GM12801 (cell line): Measurements from ENCODE around the gene MANSC4.

Source experiments
- TF ChIP-seq, protein P1 (sequence below): IDR thresholded peaks from one replicate; pipeline ENCODE4 v1.5.1; 2011; ENCODE audit warnings: control low read depth; ENCODE audit not compliant: insufficient read length; ENCODE audit errors: extremely low read depth

Gene MANSC4

DNA sequence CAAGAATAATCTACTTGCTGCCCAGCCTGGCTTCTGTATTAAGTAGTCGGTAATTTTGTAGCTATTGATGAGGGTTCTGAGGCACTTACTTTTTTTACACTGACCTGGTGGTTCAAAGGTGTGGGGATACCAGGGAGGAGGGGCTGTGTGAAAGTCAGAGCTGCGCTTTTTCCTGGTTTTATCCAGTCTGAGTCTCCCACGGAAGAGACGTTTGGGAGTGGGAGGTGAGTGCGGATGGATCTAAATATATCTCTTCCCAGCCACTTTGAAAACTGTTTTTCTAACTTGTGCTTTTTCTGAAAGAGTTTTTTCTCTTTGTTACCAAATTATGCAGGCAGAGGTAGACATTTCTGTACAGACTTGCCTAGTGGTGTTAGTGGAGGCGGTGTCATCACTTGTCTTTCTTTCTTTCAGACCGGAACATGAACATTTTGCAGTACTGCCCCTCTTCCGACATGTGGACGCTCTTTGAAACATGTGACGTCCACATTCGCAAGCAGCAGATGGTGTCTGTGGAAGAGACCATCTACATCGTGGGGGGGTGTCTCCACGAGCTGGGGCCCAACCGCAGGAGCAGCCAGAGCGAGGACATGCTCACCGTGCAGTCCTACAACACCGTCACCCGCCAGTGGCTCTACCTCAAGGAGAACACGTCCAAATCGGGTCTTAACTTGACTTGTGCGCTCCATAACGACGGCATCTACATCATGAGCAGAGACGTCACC, 17.4 kb upstream of the MANSC4 start:
- TF ChIP-seq, protein P1, sequence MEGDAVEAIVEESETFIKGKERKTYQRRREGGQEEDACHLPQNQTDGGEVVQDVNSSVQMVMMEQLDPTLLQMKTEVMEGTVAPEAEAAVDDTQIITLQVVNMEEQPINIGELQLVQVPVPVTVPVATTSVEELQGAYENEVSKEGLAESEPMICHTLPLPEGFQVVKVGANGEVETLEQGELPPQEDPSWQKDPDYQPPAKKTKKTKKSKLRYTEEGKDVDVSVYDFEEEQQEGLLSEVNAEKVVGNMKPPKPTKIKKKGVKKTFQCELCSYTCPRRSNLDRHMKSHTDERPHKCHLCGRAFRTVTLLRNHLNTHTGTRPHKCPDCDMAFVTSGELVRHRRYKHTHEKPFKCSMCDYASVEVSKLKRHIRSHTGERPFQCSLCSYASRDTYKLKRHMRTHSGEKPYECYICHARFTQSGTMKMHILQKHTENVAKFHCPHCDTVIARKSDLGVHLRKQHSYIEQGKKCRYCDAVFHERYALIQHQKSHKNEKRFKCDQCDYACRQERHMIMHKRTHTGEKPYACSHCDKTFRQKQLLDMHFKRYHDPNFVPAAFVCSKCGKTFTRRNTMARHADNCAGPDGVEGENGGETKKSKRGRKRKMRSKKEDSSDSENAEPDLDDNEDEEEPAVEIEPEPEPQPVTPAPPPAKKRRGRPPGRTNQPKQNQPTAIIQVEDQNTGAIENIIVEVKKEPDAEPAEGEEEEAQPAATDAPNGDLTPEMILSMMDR = no peak

DNA sequence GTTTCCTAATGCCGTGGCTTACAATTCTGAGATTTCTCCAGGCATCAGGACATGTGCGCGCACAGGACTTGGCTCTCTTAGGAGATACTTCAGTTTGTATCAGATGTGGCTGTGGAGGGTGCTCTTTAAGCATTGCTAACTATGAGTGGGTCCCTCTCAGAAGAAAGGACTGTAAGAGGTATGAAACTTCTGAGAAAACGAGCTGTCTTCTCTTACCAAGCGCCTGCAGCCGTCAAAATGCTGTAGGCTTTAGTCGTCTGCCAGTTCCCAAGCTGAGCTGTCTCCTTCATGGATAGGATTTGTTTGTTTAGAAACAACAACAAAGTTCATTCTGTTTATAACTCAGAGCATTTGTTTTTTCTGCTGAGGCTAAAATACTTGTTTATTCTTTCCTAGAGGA, 16.1 kb upstream of the MANSC4 start:
- TF ChIP-seq, protein P1 = no peak

DNA sequence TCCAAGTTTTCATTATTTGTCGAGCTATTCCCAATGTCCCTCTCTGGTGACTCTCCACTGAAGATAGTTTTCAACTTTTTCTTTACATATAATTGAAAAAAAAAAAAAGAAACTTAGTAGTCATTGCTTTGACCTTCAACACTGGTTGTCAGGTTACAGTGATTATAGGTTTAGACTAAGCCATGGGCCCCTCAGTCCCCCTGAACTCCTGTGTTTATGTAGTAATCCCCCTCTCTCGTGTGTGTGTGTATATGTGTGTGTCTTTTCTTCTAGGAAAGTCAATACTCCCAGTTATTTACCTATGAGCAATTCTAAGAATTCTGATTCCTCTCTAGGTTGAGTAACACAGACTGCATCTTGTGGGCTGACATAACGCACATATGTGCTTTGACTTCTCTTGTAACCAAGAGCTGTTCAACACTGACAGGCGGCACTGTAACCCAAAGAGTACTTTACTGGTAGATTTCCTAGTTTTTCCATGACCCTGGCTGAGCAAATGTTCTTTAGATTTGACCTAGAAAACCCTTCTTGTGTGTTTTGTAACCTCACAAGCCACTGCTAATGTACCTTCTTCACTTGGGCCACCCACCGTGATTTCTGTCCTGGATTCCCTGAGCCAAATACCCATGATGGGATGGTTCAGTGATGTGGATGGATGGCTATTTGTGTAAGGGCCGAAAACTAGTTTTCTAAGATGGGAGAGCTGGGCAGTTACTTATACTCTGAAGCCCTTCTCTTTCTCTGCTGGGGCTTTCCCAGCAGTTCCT, 15.0 kb upstream of the MANSC4 start:
- TF ChIP-seq, protein P1 = no peak

DNA sequence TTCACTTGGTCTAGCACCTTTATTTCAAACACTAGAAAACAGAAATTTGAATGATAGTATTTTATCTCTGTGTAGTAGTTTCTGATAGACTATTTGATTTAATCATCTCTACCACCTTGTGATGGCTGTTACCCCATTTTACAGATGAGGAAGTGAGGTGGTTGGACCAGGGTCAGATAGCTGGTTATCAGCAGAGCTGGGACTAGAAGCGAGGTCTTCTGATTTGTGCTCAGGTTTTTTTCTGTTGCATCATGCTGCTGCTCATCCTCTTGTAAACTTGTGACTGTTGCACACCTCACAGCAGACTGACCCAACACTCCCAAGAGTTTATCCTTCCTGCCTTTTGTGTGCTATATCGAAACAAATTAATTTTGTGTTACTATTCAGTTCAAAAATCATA, 10.1 kb upstream of the MANSC4 start:
- TF ChIP-seq, protein P1 = no peak

DNA sequence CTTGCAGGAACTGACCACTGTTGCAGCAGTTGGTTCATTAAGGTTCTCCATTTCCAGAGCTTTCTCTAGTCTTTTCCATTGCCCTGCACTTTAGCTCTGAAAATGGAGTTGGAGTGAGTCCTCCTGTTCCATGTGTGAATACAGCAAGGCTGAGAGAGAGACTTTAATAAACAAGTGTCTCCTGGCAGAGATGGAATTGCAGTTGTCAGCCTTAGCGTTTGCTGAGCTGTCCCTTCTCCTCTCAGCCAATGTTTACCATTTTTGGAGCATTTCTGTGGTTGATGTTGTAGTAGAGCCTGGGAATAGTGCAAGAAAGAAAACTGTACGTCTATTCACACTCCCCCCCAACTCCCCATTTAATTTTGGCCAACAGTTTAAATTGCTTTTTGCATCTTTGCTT, 7.5 kb upstream of the MANSC4 start:
- TF ChIP-seq, protein P1 = no peak

DNA sequence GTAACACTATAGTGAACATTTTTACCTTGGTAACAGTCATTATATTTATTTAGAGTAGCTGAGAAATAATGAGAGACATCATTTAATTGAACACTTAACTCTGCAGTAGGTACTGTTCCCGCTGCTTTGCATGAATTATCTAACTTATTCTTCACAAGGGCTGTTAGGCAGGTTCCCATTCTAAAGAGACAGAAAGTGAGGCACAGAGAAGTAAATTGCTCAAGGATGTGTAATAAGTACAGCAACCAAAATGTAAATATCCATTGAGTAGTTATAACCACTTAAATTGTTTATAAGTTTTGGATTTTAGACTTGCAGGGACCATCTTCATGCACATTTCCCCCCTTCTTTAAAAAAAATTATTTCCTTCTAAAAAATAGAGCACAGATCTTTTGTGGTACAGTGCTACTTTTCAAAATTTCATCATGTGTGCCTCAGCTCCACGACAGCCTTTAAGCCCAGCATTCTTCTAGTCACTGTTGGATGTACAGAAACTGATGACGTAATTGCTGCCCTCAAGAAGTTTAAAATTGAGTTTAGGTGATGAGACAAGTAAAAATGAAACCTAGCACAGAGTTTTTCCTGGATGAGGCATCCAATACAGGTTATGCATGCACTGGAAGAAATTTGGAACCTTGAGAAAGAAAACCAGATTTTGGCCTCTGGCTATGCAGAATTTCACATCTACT, 6.0 kb upstream of the MANSC4 start:
- TF ChIP-seq, protein P1 = no peak

DNA sequence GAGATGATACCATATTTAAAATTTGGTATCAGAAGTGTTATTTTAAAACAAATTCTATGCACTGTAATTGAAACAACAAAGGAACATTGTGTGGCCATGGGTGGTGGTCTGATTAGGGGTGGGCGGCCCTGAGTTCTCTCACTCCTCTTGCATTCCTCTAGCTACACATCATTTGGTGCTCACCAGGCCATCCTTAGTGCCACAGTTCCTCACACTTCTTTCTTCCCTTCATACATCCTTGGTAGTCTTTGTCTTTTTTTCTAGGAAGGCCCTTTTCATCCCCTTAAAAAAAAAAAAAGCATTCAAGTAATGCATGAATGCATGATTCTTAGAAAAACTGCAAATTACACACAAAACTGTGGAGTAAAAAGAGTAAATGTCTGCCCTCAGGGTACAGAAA, 2.4 kb upstream of the MANSC4 start:
- TF ChIP-seq, protein P1 = no peak
